ENCODE data around the gene DOCK2.
"Not testable (repeated sequence)": the region's sequence is repeated elsewhere in the genome, so short reads cannot be mapped to it uniquely, and the experiment has no call there.

Gene DOCK2

GRCh38 chr5:169796731-169797130, 159.7 kb downstream of the DOCK2 start:
- no peak for DNase-seq (ENCODE audit: low spot score)

- DNase-seq (ENCODE audit: low spot score), result no peak
Measured at GRCh38 chr5:169797577-169797976, 160.5 kb downstream of the DOCK2 start.

GRCh38 chr5:169798438-169798837, 161.4 kb downstream of the DOCK2 start:
- no peak for DNase-seq (ENCODE audit: low spot score)

- DNase-seq (ENCODE audit: low spot score), result no peak
Measured at GRCh38 chr5:169798906-169799660, 162.0 kb downstream of the DOCK2 start.

GRCh38 chr5:169801324-169801777, 164.3 kb downstream of the DOCK2 start:
- DNase-seq (ENCODE audit: low spot score), result no peak

GRCh38 chr5:169801781-169802180, 164.7 kb downstream of the DOCK2 start:
- no peak for DNase-seq (ENCODE audit: low spot score)

GRCh38 chr5:169803077-169803981, 166.3 kb downstream of the DOCK2 start:
- no peak for DNase-seq (ENCODE audit: low spot score)

GRCh38 chr5:169804861-169805260, 167.8 kb downstream of the DOCK2 start:
- DNase-seq (ENCODE audit: low spot score), result no peak

GRCh38 chr5:169805527-169805934, 168.5 kb downstream of the DOCK2 start:
- no peak for DNase-seq (ENCODE audit: low spot score)

GRCh38 chr5:169805937-169806700, 169.0 kb downstream of the DOCK2 start:
- DNase-seq (ENCODE audit: low spot score), result no peak

GRCh38 chr5:169808118-169808581, 171.1 kb downstream of the DOCK2 start:
- DNase-seq (ENCODE audit: low spot score), result peak; percentile 5

GRCh38 chr5:169808880-169809279, 171.8 kb downstream of the DOCK2 start:
- not testable (repeated sequence) for DNase-seq (ENCODE audit: low spot score)

GRCh38 chr5:169809281-169809680, 172.2 kb downstream of the DOCK2 start:
- DNase-seq (ENCODE audit: low spot score), result peak; percentile 7

- no peak for DNase-seq (ENCODE audit: low spot score)
Measured at GRCh38 chr5:169810524-169810923, 173.4 kb downstream of the DOCK2 start.

GRCh38 chr5:169811023-169811422, 173.9 kb downstream of the DOCK2 start:
- DNase-seq (ENCODE audit: low spot score), result no peak

- no peak for DNase-seq (ENCODE audit: low spot score)
Measured at GRCh38 chr5:169811680-169812079, 174.6 kb downstream of the DOCK2 start.

- no peak for DNase-seq (ENCODE audit: low spot score)
Measured at GRCh38 chr5:169812786-169813185, 175.7 kb downstream of the DOCK2 start.

- no peak for DNase-seq (ENCODE audit: low spot score)
Measured at GRCh38 chr5:169814045-169814444, 177.0 kb downstream of the DOCK2 start.

- no peak for DNase-seq (ENCODE audit: low spot score)
Measured at GRCh38 chr5:169814522-169814921, 177.4 kb downstream of the DOCK2 start.

- no peak for DNase-seq (ENCODE audit: low spot score)
Measured at GRCh38 chr5:169817031-169817430, 180.0 kb downstream of the DOCK2 start.

GRCh38 chr5:169826618-169827017, 189.5 kb downstream of the DOCK2 start:
- no peak for DNase-seq (ENCODE audit: low spot score)

- DNase-seq (ENCODE audit: low spot score), result no peak
Measured at GRCh38 chr5:169827769-169828168, 190.7 kb downstream of the DOCK2 start.
